Mesothelial cell of epicardium (in vitro differentiated cells): ENCODE results near the gene SLC2A6. TPM values are rescaled to one million over a fixed set of nuclear protein-coding genes. Genes with fewer than 3 reads are reported as not detected.
A peak's percentile ranks its signal among the peaks of the same experiment; 100 is the strongest.

Experiments
- DNase-seq, 2 experiments: peaks; one replicate each; pipeline ENCODE4 v3.0.0; 2021; ENCODE audit warnings: low spot score in 2 of 2; ENCODE audit not compliant: unreplicated experiment in 2 of 2
- H3K27ac Mint-ChIP-seq: 2 replicates; pipeline ENCODE4 v1.8.0; 2021; ENCODE audit warnings: mixed read lengths
- H3K27me3 Mint-ChIP-seq: 2 replicates; pipeline ENCODE4 v1.8.0; 2021; ENCODE audit warnings: low read depth, mixed read lengths
- H3K36me3 Mint-ChIP-seq: 2 replicates; pipeline ENCODE4 v1.8.0; 2021; ENCODE audit warnings: mixed read lengths
- H3K4me1 Mint-ChIP-seq: 2 replicates; pipeline ENCODE4 v1.8.0; 2021; ENCODE audit warnings: mixed read lengths
- H3K4me3 Mint-ChIP-seq: 2 replicates; pipeline ENCODE4 v1.8.0; 2021; ENCODE audit warnings: mild to moderate bottlenecking, moderate library complexity, mixed read lengths
- H3K9me3 Mint-ChIP-seq: 2 replicates; pipeline ENCODE4 v1.8.0; 2021; ENCODE audit warnings: mixed read lengths
- CTCF ChIP-seq: fragments of 200-600 bp; sonication (generic); IDR thresholded peaks from one replicate; pipeline ENCODE4 v1.5.0; 2021; ENCODE audit warnings: antibody characterized with exemption; ENCODE audit not compliant: unreplicated experiment
- total RNA-seq: library from RNA; stranded (reverse); gene quantifications from 3 replicates; pipeline ENCODE4 v1.2.1, GENCODE V29; 2021

The SLC2A6 gene
- total RNA-seq, 1 donor from 2014 or later: 9.0 TPM

- peaks cover 7% of the 10 kb centered on the region for H3K4me1 Mint-ChIP-seq
- no peaks in the 10 kb centered on the region for H3K9me3 Mint-ChIP-seq
- H3K4me3 Mint-ChIP-seq: no peak overlapping the region
- no peak for TF ChIP-seq CTCF
- peaks cover 3% of the 10 kb centered on the region for H3K36me3 Mint-ChIP-seq
- DNase-seq: no peak
- no peak overlapping the region for H3K27ac Mint-ChIP-seq
- no peaks in the 10 kb centered on the region for H3K27me3 Mint-ChIP-seq
Observed at GRCh38 chr9:133465984-133466383, 12.9 kb downstream of the SLC2A6 start.

DNA sequence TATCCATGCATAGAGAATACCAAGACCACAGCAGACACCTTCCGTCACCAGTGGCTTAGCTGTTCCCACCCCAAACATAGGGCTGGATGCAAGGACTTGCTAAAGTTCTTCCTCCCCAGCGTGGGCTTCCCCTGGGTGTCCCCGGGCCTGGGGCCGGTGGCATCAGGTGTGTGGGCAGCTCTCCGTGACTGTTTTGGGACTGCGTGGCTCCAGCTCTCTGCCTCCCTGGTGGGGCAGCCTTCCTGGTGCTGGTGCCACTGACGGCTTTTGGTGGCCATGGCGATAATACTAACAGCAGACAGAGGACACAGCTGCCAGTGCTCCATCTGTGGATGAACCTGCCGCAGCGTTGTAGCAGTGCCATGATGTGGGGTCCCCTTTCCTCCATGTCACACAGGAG lies 14.3 kb downstream of the SLC2A6 start:
- Mint-ChIP-seq H3K27ac (no peak overlapping the region), H3K27me3 (no peaks in the 10 kb centered on the region), H3K9me3 (no peaks in the 10 kb centered on the region), H3K4me1 (peaks cover 14% of the 10 kb centered on the region), H3K36me3 (peaks cover 3% of the 10 kb centered on the region), H3K4me3 (no peak overlapping the region)
- DNase-seq: peak in 1 of 2 experiments; percentile 14
- TF ChIP-seq CTCF: no peak

GRCh38 chr9:133463864-133464615 lies 14.9 kb downstream of the SLC2A6 start:
- Mint-ChIP-seq H3K36me3 (peaks cover 3% of the 10 kb centered on the region), H3K4me1 (peaks cover 16% of the 10 kb centered on the region), H3K9me3 (no peaks in the 10 kb centered on the region), H3K4me3 (no peak overlapping the region), H3K27ac (no peak overlapping the region), H3K27me3 (no peaks in the 10 kb centered on the region)
- peak in 1 of 2 experiments; percentile 18 for DNase-seq
- no peak for TF ChIP-seq CTCF

- Mint-ChIP-seq H3K4me1 (peaks cover 16% of the 10 kb centered on the region), H3K27me3 (no peaks in the 10 kb centered on the region), H3K9me3 (no peaks in the 10 kb centered on the region), H3K4me3 (no peak overlapping the region), H3K36me3 (peaks cover 3% of the 10 kb centered on the region), H3K27ac (no peak overlapping the region)
- no peak for TF ChIP-seq CTCF
- no peak for DNase-seq
Observed at GRCh38 chr9:133463234-133463863, 15.6 kb downstream of the SLC2A6 start.

GRCh38 chr9:133461975-133462374 lies 16.9 kb downstream of the SLC2A6 start:
- peaks cover 16% of the 10 kb centered on the region for H3K4me1 Mint-ChIP-seq

More at GRCh38 chr9:133461975-133462374, 16.9 kb downstream of the SLC2A6 start:
- Mint-ChIP-seq H3K27me3 (no peaks in the 10 kb centered on the region), H3K36me3 (peaks cover 3% of the 10 kb centered on the region), H3K4me3 (no peak overlapping the region), H3K9me3 (no peaks in the 10 kb centered on the region), H3K27ac (no peak overlapping the region)
- TF ChIP-seq CTCF: no peak
- DNase-seq: no peak
